ENCODE results near the gene GPR61. TPM values are rescaled to one million over a fixed set of nuclear protein-coding genes. Genes with fewer than 3 reads are reported as not detected.

The GPR61 gene
- total and polyA plus RNA-seq, 2 of the 4 experiments (the other 2 are of a cell fraction): not detected

GRCh38 chr1:109573785-109574184, 34.1 kb downstream of the GPR61 start:
- Histone ChIP-seq H4K8ac (ENCODE audit: low read depth in 2 of 2, low read length in 2 of 2) (no peak overlapping the region), H4K91ac (ENCODE audit: insufficient read depth, low read depth, low read length) (no peak overlapping the region), H3K56ac (ENCODE audit: extremely low read depth, insufficient read depth, low read length) (no peak overlapping the region), H4K5ac (ENCODE audit: low read depth, low read length) (no peak overlapping the region), H3K36me3 (ENCODE audit: control insufficient read depth, insufficient read depth, low read length) (peaks cover 6% of the 10 kb centered on the region; the same call in 1 of the 2 replicates), H3K9me1 (ENCODE audit: insufficient read depth, low read length) (peaks cover 9% of the 10 kb centered on the region), H2AK5ac (ENCODE audit: low read depth, low read length) (no peak overlapping the region), H2AFZ (replicated peaks; ENCODE audit: low read length, poor library complexity) (no peak overlapping the region), H3K27me3 (ENCODE audit: control insufficient read depth, insufficient read depth, low read length) (no peaks in the 10 kb centered on the region), H3K4me3 (ENCODE audit: insufficient read depth, low read depth, low read length) (no peak overlapping the region), H3K79me1 (ENCODE audit: low read depth in 1 of 2, low read length in 2 of 2) (peaks cover 34 to 75% of the 10 kb centered on the region in 2 experiments), H3K9ac (ENCODE audit: low read depth, low read length) (no peak overlapping the region), H2BK20ac (ENCODE audit: low read depth, low read length) (no peak overlapping the region), H2AK9ac (replicated peaks; ENCODE audit: low read depth, low read length, poor library complexity) (no peak overlapping the region), H3K4ac (ENCODE audit: low read depth, low read length) (no peak overlapping the region), H3K23ac (ENCODE audit: low read depth, low read length) (no peak overlapping the region), H2BK5ac (ENCODE audit: low read depth, low read length, poor library complexity, severe bottlenecking) (no peak overlapping the region), H3K14ac (replicated peaks; ENCODE audit: low read depth, low read length) (no peak overlapping the region), H2BK120ac (ENCODE audit: low read depth, low read length) (no peak overlapping the region), H2BK15ac (ENCODE audit: low read depth, low read length) (no peak overlapping the region), H3K27ac (ENCODE audit: insufficient read depth, low read length) (no peak overlapping the region), H3K9me3 (ENCODE audit: control insufficient read depth, insufficient read depth, low read length) (no peaks in the 10 kb centered on the region), H3K4me1 (ENCODE audit: control insufficient read depth, insufficient read depth, low read length) (peaks cover 9% of the 10 kb centered on the region; the same call in 1 of the 2 replicates), H3K18ac (ENCODE audit: low read depth, low read length) (no peak overlapping the region), H3K4me2 (ENCODE audit: low read depth, low read length) (no peak overlapping the region), H4K20me1 (ENCODE audit: insufficient read depth, low read length) (peaks cover 61% of the 10 kb centered on the region)
- no TSS peak for BruUV-seq (replicated peaks)
- ChIA-PET CTCF (interaction anchor here (0.8 to 0.9 kb wide), 2 partner anchors 13 to 41 kb away, joined by 3 read pairs; no protein-coding TSS in a partner anchor), POLR2A (ENCODE audit: unreplicated experiment) (no interaction called here)
- in situ Hi-C loops (cut with MboI; ENCODE audit: low sequenced_read_pairs) (no loop called here), dilution Hi-C loops (cut with HindIII; ENCODE audit: low sequenced_read_pairs, unreplicated experiment) (no loop called here), intact Hi-C loops (cut with micrococcal nuclease) (no loop called here)
- DNase-seq: peak; percentile 65
- no peak for TF ChIP-seq ELK1 (IDR thresholded peaks at IDR 0.05; ENCODE audit: borderline replicate concordance, low read depth, low read length)
- TF ChIP-seq MXI1 (IDR thresholded peaks at IDR 0.05; ENCODE audit: borderline replicate concordance, low read depth, low read length): no peak
- TF ChIP-seq CHD1 (IDR thresholded peaks at IDR 0.05; ENCODE audit: low read depth, low read length): no peak
- TF ChIP-seq MAFK (IDR thresholded peaks at IDR 0.05; ENCODE audit: low read depth, low read length): no peak
- no peak for TF ChIP-seq CEBPB (IDR thresholded peaks at IDR 0.05; ENCODE audit: low read depth, low read length)
- no peak for TF ChIP-seq RCOR1 (IDR thresholded peaks at IDR 0.05; ENCODE audit: insufficient replicate concordance, low read length)
- TF ChIP-seq CTCF (conservative IDR thresholded peaks at IDR 0.05; ENCODE audit: low read depth, low read length): no peak
- TF ChIP-seq FOS (IDR thresholded peaks at IDR 0.05; ENCODE audit: low read depth, low read length): no peak
- TF ChIP-seq RFX5 (IDR thresholded peaks at IDR 0.05; ENCODE audit: low read depth, low read length): no peak
- TF ChIP-seq POLR2A (IDR thresholded peaks at IDR 0.05; ENCODE audit: low read depth, low read length): no peak
- TF ChIP-seq MAZ (IDR thresholded peaks at IDR 0.05; ENCODE audit: borderline replicate concordance, low read depth, low read length): no peak
- no peak for TF ChIP-seq RAD21 (IDR thresholded peaks at IDR 0.05; ENCODE audit: low read length)
- TF ChIP-seq BHLHE40 (IDR thresholded peaks at IDR 0.05; ENCODE audit: low read depth, low read length): no peak
- no CpG with 5 or more reads among the region's 2 CpGs for WGBS, 2 experiments (ENCODE audit: extremely low coverage in 2 of 2, insufficient read length in 1 of 2)
- peak; percentile 69 for ATAC-seq (ENCODE audit: low read depth)
